Mucosa of descending colon (tissue), 3 donors: ENCODE data around the gene CDC42BPG. TPM values are rescaled to one million over a fixed set of nuclear protein-coding genes. Genes with fewer than 3 reads are reported as not detected.
A peak's percentile ranks its signal among the peaks of the same experiment; 100 is the strongest.

Experiments used
- ATAC-seq: fragments of 200-7000 bp; cut with Tn5 transposase; one replicate; pipeline ENCODE4 v1.9.1; 2020; ENCODE audit warnings: mild to moderate bottlenecking, moderate library complexity
- DNase-seq, 3 donors: peaks; one replicate each; pipeline ENCODE4 v3.0.0-alpha.2; 2020
- H3K36me3 ChIP-seq: fragments of 200-600 bp; one replicate; pipeline ENCODE4 v1.8.0; 2021; ENCODE audit warnings: low read depth, mild to moderate bottlenecking
- H3K4me1 ChIP-seq: fragments of 200-600 bp; one replicate; pipeline ENCODE4 v1.8.0; 2021; ENCODE audit warnings: low read depth, mild to moderate bottlenecking
- H3K4me3 ChIP-seq: fragments of 200-600 bp; one replicate; pipeline ENCODE4 v1.8.0; 2021; ENCODE audit warnings: mild to moderate bottlenecking
- H3K9me3 ChIP-seq: fragments of 200-600 bp; one replicate; pipeline ENCODE4 v1.8.0; 2021; ENCODE audit warnings: mild to moderate bottlenecking
- intact Hi-C, 2 donors: fragments of 100-400 bp; cut with DNase I in 1 of 2; cut with micrococcal nuclease in 1 of 2; formaldehyde crosslinking; loops; one replicate each; pipeline versions ENCODE4 v1.11.0 to v1.11.1; 2022; cut with DNase I, micrococcal nuclease
- long read RNA-seq, 2 donors: library from polyadenylated mRNA; unstranded; transcript quantifications; one replicate each; pipeline ENCODE4 v2.0.0, GENCODE V29; 2019 to 2021
- total RNA-seq, 3 donors: library from RNA; stranded (reverse); fragmentation: NEBNext Ultra II Directional in 2 of 3; extraction: Animal tissue kit (Norgen Biotek cat#: 25700) in 2 of 3; gene quantifications; one replicate each; pipeline versions ENCODE4 v1.2.1 to v1.2.4, GENCODE V29; 2021 to 2023
- TF ChIP-seq, protein P1 (sequence below): fragments of 200-600 bp; IDR thresholded peaks from one replicate; pipeline ENCODE4 v1.8.0; 2022; ENCODE audit warnings: antibody characterized with exemption, mild to moderate bottlenecking
- donor health status: DM: no; HTN: no; CAD: no; lungs with moderate emphysema.
- donor health status: DM: no; HTN: no; CAD: no.
- donor health status: DM: no; HTN: yes; CAD: no.

CDC42BPG gene
- total RNA-seq = 10 to 100 TPM; 24.3 to 73.1 (median 32.3) TPM
- long read RNA-seq, donor 1, partial matches to known transcripts = 19 of 28 reads
- long read RNA-seq, donor 1, other reads (novel, unspliced or antisense) = 9 of 28 reads
- long read RNA-seq, donor 2, partial matches to known transcripts = 1 of 4 reads
- long read RNA-seq, donor 2, other reads (novel, unspliced or antisense) = 3 of 4 reads

GRCh38 chr11:64844330-64845128 is at the start of gene CDC42BPG:
CDC42BPG (minus strand) TSS chr11:64844653; CDS start chr11:64844569, 84 bp downstream.
- TF ChIP-seq, protein P1, sequence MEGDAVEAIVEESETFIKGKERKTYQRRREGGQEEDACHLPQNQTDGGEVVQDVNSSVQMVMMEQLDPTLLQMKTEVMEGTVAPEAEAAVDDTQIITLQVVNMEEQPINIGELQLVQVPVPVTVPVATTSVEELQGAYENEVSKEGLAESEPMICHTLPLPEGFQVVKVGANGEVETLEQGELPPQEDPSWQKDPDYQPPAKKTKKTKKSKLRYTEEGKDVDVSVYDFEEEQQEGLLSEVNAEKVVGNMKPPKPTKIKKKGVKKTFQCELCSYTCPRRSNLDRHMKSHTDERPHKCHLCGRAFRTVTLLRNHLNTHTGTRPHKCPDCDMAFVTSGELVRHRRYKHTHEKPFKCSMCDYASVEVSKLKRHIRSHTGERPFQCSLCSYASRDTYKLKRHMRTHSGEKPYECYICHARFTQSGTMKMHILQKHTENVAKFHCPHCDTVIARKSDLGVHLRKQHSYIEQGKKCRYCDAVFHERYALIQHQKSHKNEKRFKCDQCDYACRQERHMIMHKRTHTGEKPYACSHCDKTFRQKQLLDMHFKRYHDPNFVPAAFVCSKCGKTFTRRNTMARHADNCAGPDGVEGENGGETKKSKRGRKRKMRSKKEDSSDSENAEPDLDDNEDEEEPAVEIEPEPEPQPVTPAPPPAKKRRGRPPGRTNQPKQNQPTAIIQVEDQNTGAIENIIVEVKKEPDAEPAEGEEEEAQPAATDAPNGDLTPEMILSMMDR = peak; percentile 69
- intact Hi-C loops = loop anchor here (5.0 kb wide), 1 partner anchor 48 kb away; no protein-coding TSS in a partner anchor
- DNase-seq (peak; percentile 90 to 92 (median 92)), ATAC-seq (peak; percentile 77)
- Histone ChIP-seq H3K4me1 (peaks cover 31% of the 10 kb centered on the region), H3K4me3 (peak within 1 kb of the TSS; percentile 38), H3K36me3 (no peaks in the 10 kb centered on the region), H3K9me3 (no peaks in the 10 kb centered on the region)

- H3K4me3 ChIP-seq = peak overlapping the region; percentile 72
- TF ChIP-seq, protein P1 = no peak
- H3K36me3 ChIP-seq = peaks cover 5% of the 10 kb centered on the region
- intact Hi-C loops = loop anchor here (5.0 kb wide), 1 partner anchor 46 kb away; no protein-coding TSS in a partner anchor
- DNase-seq (peak; percentile 92 to 94 (median 93)), ATAC-seq (peak; percentile 66)
- H3K4me1 ChIP-seq = peaks cover 12% of the 10 kb centered on the region
- no peaks in the 10 kb centered on the region for H3K9me3 ChIP-seq
Measured at GRCh38 chr11:64893194-64894069, 49.0 kb upstream of the CDC42BPG start.

GRCh38 chr11:64892838-64893193 is 48.4 kb upstream of the CDC42BPG start:
- H3K4me1 ChIP-seq = peaks cover 12% of the 10 kb centered on the region
- TF ChIP-seq, protein P1 = no peak
- H3K4me3 ChIP-seq = peak overlapping the region; percentile 72
- no peaks in the 10 kb centered on the region for H3K9me3 ChIP-seq
- DNase-seq (peak in 1 of 3 donors; percentile 56), ATAC-seq (no peak)
- H3K36me3 ChIP-seq = no peaks in the 10 kb centered on the region
- intact Hi-C loops = loop anchor here (5.0 kb wide), 1 partner anchor 46 kb away; no protein-coding TSS in a partner anchor

GRCh38 chr11:64892411-64892831 is 48.0 kb upstream of the CDC42BPG start:
- Histone ChIP-seq H3K9me3 (no peaks in the 10 kb centered on the region), H3K36me3 (no peaks in the 10 kb centered on the region), H3K4me3 (peak overlapping the region; percentile 72), H3K4me1 (peaks cover 16% of the 10 kb centered on the region)
- ATAC-seq (no peak), DNase-seq (peak in 1 of 3 donors; percentile 59)
- TF ChIP-seq, protein P1 = no peak
- intact Hi-C loops = loop anchor here (5.0 kb wide), 1 partner anchor 45 kb away; no protein-coding TSS in a partner anchor

- intact Hi-C loops = loop anchor here (5.0 kb wide), 1 partner anchor 45 kb away; no protein-coding TSS in a partner anchor
- Histone ChIP-seq H3K4me3 (peak overlapping the region; percentile 72), H3K36me3 (no peaks in the 10 kb centered on the region), H3K9me3 (no peaks in the 10 kb centered on the region), H3K4me1 (peaks cover 20% of the 10 kb centered on the region)
- ATAC-seq (no peak), DNase-seq (no peak)
- TF ChIP-seq, protein P1 = no peak
Measured at GRCh38 chr11:64891880-64892279, 47.4 kb upstream of the CDC42BPG start.
